HG03520 (cell line): ENCODE results near the gene CXCR5.

ENCODE experiments used
- ATAC-seq: cut with Tn5 transposase; IDR thresholded peaks from one replicate; pipeline ENCODE4 v1.9.1; 2021; ENCODE audit warnings: mild to moderate bottlenecking, moderate library complexity; ENCODE audit not compliant: unreplicated experiment

The CXCR5 gene

DNA sequence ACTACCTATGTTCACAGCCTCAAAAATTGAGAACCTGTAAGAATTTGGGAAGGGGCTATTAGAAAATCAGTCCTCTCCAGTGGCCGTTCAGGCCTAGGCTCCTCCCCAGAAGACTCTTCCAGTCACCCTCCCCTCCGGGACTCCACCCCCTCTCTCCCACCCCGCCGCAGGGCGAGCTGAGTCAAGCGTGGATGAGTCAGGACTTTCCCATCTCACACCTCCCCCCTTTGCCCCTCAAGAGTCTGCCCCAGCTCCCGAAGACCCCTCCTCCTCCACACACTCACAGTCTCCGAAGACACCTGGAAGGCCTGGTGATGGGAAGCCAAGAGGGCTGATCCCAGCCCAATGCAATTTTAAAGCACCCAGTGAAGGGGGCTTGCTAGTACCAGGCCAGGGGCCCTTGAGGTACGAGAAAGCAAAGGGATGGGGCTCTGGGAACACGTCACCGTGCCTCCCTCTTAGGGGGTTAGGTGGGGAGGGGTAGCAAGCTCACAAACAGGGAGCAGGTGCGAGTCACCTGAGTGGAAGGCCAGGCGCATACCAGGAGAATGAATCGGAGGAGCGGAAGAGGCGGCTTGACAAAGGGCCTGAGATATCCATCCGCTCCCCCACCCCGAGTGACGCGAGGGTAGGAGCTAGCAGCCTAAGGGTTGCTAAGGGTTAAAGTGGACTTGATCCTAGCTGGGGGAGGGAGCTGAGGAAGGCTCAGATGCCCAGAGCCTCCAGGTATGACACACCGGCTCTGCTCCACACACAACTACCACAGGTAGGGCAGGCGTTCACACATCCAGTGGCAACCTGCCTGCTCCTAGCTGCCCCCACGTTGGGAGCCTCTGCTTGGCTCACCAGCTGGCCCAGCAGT is 28.4 kb downstream of the CXCR5 start:
- no peak for ATAC-seq

GRCh38 chr11:118912742-118913410 is 29.2 kb downstream of the CXCR5 start:
- ATAC-seq, result no peak

DNA sequence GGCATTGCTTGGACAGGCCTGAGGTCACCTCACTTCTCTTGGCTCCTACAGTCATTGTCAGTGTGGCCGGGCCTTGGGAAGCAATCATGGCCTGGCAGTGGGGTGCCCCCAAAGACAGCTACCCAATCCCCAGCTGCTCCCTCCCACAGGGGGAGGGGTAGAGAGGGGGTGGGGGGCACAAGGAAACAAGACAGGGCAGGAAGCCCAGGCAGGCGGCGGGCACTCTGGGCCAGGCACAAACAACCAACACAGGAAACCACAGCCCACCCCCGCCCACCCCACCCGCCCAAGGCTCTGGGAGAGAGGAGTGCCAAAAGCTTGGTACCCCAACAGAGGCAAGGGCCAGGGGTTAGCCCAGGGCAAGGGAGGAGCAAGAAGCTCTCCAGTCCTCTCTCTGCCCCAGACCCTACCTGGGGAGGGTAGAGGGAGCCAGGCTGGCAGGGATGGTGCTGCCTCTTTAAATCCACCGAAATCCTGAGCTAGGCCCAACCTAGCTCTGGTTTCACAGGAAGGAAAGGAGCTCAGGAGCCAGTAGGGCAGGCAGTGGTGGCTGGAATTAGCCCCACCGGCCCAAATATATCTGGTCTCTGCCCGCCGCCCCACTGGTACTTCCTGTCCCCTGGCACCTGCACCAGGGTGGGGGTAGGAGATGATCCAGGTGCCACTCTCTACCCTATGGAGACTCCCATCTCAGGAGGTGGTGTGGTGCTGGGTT is 29.9 kb downstream of the CXCR5 start:
- ATAC-seq, result no peak

DNA sequence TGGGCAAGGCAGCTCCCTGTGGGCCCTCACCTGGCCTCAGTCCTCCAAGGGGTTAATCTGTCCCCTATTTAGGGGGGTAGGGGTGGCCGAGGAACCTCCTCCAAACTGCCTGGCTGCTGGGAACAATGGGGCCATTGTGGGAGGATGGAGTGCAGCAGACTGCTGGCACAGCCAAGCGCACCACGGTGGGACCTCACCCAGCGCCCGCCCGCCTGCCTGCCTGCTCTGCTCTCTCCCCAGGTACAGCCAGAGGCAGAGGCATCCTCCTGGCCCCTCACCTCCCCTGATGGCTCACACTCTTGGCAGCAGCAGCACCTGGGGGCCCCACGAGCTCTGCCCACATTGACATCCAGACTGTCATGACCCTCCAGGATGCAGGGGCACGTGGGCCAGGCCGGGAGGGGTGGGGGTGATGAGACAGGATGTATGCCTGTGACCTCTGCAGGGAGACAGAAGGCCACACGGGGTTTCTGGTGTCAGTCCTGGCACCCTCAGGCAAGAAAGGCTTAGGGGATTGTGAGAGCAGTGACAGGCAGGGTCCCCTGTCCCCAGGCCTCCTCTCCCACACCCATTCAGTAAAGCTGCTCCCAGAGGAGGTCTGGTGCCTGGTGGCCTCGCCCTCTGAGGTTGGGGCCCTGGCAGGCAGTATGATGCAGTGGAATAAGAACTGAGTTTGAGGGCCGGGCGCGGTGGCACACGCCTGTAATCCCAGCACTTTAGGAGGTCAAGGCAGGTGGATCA is 30.7 kb downstream of the CXCR5 start:
- no peak for ATAC-seq

DNA sequence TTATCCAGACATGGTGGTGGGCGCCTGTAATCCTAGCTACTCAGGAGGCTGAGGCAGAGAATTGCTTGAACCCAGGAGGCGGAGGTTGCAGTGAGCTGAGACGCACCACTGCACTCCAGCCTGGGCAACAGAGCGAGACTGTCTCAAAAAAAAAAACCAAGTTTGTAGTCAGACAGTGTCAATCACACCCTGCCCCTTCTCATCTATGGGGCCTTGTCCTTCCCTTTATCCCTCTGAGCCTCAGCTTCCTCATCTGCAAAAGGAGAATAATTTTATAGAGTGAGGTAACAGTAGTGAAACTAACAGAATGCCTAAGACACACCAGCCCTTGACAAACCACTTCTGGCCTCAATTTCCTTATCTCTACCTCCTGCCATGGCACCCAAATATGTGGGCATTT is 31.3 kb downstream of the CXCR5 start:
- ATAC-seq, result no peak

DNA sequence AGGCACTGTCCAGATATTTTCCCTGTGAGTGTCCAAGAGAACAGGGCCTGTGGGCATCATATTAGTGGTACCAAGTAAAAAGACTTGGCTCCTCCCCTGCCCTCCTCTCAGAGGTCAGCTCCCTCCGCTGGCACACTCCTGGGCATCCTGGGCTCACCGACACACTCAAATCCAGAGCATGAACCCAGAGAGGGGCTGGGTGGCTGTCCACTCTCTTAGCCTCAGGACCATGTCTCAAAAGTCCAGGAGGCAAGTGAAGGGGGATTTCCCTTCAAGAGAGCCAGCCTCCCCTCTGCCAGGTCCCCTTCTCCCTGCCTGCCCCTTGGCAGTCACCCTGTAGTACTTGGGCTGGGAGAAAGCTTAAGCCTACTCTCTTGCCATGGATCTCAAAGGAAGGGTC is 31.7 kb downstream of the CXCR5 start:
- no peak for ATAC-seq

- ATAC-seq, result no peak
These were observed 32.5 kb downstream of the CXCR5 start for GRCh38 chr11:118915941-118916841.

DNA sequence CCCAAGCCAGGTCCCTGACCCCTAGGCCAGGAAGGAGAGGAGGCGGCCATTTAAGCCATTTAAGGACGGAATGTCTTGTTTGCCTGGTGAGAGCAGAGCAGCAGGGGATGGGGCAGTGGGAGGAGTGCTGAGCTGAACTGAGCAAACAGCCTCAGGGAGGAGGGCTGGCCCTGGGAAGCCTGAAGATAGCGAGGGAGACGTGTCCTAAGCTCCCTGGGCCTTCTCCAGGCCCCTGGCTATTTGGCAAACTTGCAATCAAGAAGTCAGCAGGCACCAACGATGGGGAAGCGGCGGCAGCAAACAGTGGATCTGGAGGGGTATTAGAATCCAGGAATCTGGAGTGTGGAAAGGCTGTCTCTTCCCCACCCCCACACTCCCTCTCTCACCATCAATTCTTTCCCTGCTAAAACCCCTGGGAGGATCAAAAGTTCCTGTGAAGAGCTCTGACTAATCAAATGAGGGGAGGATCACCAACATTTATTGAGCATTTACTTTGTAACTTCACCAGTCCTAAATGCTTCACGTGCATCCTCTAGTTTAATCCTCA is 33.2 kb downstream of the CXCR5 start:
- ATAC-seq, result no peak

- no peak for ATAC-seq
These were observed 33.9 kb downstream of the CXCR5 start for GRCh38 chr11:118917481-118918127.

DNA sequence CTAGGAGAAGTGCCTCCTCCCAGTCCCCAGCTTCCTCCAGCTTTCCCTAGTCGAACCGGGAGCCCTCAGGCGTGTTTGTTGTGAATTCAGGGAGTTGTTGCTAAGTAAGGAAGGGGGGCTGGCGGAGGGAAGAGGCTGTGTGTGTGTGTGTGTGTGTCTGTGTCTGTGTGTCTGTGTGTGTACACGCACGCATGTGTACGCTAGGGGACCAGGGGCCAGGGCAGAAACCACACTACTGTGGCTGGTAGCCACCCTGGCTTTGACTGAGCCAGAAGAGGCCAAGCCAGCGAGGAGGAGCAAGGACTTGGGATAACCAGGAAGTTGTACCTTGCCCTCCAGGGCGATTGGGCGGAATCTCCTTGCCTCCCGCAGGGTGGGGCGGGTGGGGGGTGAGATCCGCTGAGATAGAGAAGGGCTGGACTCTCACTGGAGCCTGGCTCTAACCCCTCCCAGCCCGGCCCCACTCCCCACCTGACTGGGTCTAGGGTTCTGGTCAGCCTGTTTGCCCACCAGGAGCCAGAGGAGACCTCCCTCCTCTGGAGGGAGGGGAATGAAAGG is 34.5 kb downstream of the CXCR5 start:
- no peak for ATAC-seq

- no peak for ATAC-seq
These were observed 35.1 kb downstream of the CXCR5 start for GRCh38 chr11:118918686-118919280.

- no peak for ATAC-seq
These were observed 37.6 kb downstream of the CXCR5 start for GRCh38 chr11:118921121-118921928.

GRCh38 chr11:118921929-118922744 is 38.4 kb downstream of the CXCR5 start:
- no peak for ATAC-seq

- ATAC-seq, result no peak
These were observed 39.3 kb downstream of the CXCR5 start for GRCh38 chr11:118922745-118923627.

DNA sequence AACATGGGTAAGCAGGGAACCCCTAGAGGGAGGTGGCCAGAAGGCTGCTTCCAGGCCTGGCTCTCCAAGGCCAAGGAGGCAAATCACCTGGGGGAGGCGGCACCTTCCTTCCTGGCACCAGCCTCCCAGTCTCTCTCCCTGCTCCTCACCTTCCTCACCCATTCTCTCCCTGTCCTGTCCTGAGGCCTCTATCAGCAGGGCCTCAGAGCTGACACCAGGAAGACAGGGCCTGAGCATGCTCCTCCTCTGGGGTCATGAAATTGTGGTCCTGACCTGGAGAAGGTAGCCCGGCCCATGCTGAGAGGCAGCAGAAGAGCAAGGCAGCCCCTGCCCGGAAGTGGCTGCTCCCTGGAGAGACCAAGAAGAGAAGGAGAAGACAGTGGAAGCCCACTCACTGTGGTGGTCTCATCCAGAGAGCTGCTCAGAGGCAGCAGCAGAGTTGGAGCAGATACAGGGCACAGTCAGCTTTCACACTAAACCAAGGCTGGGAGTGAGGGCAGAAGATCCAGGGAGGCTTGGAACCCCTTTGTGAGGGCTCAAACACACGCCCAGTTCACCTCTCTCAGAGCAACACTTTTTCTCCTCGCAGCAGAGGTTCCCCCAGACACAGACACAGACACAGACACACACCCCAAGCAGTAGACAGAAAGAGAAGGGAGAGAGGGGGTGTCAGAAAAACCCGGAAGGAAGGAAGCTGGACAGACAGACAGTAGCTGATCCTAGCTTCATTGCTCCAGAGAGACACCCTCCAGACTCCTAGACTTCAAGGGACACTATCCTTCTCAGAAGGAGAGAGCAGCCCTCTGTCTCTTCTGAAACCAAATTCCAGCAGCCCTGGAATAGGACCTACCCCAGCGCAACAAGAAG is 40.3 kb downstream of the CXCR5 start:
- ATAC-seq, result no peak
